ENCODE measurements around the gene LINGO4. TPM values are rescaled to one million over a fixed set of nuclear protein-coding genes. Genes with fewer than 3 reads are reported as not detected.

LINGO4 gene
- total and polyA plus RNA-seq, 10 of the 15 experiments (the other 5 are each of a cell fraction or from before 2014, with no cell fraction given) = not detected

DNA sequence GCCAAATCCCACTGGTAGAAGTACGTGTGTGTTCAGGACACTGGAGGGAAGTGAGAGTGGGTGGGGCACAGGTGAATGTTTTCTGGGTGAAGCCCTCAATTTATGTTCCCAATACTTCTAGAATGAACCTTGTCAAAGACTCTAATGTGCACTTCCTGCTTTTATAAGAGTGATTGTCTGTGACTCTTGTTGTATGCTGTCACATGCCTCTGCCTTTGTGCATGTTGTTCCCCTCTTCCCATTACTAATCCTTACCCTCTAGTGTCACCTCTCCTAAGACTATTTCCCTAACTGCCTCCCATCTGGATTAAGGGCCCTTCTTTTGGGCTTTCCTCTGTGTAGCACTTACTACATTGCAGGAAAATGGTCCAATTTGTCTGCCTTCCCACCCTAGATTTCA, 2.5 kb upstream of the LINGO4 start:
- ChIA-PET POLR2A (no interaction called here), CTCF (interaction anchor here (1.2 kb wide), 1 partner anchor 30 kb away, joined by 3 read pairs; no protein-coding TSS in a partner anchor)

More for the DNA sequence above, 2.5 kb upstream of the LINGO4 start:
- Histone ChIP-seq H3K27me3 (replicated peaks in 1 of 2; ENCODE audit: control insufficient read depth in 2 of 2, insufficient read depth in 2 of 2, low read length in 1 of 2) (peaks cover 0 to 3% of the 10 kb centered on the region in 2 experiments; a peak in 3 of 4 replicates), H3K4me3 (no peak overlapping the region), H3K4me2 (ENCODE audit: control insufficient read depth, insufficient read depth) (no peak overlapping the region), H3K79me2 (ENCODE audit: control insufficient read depth, insufficient read depth, low read length) (no peaks in the 10 kb centered on the region), H3K4me1 (ENCODE audit: control insufficient read depth, insufficient read depth, low read length) (peaks cover 6% of the 10 kb centered on the region; the same call in 1 of the 2 replicates), H3K27ac (ENCODE audit: control insufficient read depth, insufficient read depth) (no peak overlapping the region), H2AFZ (ENCODE audit: control insufficient read depth, low read depth, low read length) (no peak overlapping the region), H3K9me3 (replicated peaks; ENCODE audit: control insufficient read depth, insufficient read depth, low read length) (no peaks in the 10 kb centered on the region), H3K36me3 (ENCODE audit: control insufficient read depth in 2 of 2, insufficient read depth in 2 of 2, low read length in 1 of 2) (no peaks in the 10 kb centered on the region), H4K20me1 (ENCODE audit: control insufficient read depth, insufficient read depth) (no peaks in the 10 kb centered on the region), H3K9ac (ENCODE audit: control insufficient read depth, insufficient read depth, low read length) (no peak overlapping the region)
- no peak for DNase-seq (ENCODE audit: low read depth, low spot score)
- WGBS (ENCODE audit: insufficient coverage, insufficient replicate concordance, low lambda C conversion rate, missing lambda C conversion rate) = 0% methylated on average over 1 of the region's 1 CpG
- no peak for ATAC-seq
- TF ChIP-seq TAF1 (IDR thresholded peaks at IDR 0.05; ENCODE audit: borderline replicate concordance, low read depth, low read length) = no peak
- TF ChIP-seq ASH2L (IDR thresholded peaks at IDR 0.05; ENCODE audit: borderline replicate concordance, low read depth) = no peak
- TF ChIP-seq SPI1 (IDR thresholded peaks at IDR 0.05; ENCODE audit: borderline replicate concordance, insufficient read depth, low read depth, low read length) = no peak
- no peak for TF ChIP-seq POLR2AphosphoS2 (IDR thresholded peaks at IDR 0.05; ENCODE audit: low read depth, low read length)
- TF ChIP-seq, protein P1, sequence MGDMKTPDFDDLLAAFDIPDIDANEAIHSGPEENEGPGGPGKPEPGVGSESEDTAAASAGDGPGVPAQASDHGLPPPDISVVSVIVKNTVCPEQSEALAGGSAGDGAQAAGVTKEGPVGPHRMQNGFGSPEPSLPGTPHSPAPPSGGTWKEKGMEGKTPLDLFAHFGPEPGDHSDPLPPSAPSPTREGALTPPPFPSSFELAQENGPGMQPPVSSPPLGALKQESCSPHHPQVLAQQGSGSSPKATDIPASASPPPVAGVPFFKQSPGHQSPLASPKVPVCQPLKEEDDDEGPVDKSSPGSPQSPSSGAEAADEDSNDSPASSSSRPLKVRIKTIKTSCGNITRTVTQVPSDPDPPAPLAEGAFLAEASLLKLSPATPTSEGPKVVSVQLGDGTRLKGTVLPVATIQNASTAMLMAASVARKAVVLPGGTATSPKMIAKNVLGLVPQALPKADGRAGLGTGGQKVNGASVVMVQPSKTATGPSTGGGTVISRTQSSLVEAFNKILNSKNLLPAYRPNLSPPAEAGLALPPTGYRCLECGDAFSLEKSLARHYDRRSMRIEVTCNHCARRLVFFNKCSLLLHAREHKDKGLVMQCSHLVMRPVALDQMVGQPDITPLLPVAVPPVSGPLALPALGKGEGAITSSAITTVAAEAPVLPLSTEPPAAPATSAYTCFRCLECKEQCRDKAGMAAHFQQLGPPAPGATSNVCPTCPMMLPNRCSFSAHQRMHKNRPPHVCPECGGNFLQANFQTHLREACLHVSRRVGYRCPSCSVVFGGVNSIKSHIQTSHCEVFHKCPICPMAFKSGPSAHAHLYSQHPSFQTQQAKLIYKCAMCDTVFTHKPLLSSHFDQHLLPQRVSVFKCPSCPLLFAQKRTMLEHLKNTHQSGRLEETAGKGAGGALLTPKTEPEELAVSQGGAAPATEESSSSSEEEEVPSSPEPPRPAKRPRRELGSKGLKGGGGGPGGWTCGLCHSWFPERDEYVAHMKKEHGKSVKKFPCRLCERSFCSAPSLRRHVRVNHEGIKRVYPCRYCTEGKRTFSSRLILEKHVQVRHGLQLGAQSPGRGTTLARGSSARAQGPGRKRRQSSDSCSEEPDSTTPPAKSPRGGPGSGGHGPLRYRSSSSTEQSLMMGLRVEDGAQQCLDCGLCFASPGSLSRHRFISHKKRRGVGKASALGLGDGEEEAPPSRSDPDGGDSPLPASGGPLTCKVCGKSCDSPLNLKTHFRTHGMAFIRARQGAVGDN (IDR thresholded peaks at IDR 0.05) = no peak
- TF ChIP-seq BRCA1 (IDR thresholded peaks at IDR 0.05; ENCODE audit: low read depth, low read length) = no peak
- TF ChIP-seq, protein P2, sequence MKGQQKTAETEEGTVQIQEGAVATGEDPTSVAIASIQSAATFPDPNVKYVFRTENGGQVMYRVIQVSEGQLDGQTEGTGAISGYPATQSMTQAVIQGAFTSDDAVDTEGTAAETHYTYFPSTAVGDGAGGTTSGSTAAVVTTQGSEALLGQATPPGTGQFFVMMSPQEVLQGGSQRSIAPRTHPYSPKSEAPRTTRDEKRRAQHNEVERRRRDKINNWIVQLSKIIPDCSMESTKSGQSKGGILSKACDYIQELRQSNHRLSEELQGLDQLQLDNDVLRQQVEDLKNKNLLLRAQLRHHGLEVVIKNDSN (IDR thresholded peaks at IDR 0.05; ENCODE audit: borderline replicate concordance, extremely low read length, insufficient read depth, low read depth, low read length) = no peak
- TF ChIP-seq, protein P3, sequence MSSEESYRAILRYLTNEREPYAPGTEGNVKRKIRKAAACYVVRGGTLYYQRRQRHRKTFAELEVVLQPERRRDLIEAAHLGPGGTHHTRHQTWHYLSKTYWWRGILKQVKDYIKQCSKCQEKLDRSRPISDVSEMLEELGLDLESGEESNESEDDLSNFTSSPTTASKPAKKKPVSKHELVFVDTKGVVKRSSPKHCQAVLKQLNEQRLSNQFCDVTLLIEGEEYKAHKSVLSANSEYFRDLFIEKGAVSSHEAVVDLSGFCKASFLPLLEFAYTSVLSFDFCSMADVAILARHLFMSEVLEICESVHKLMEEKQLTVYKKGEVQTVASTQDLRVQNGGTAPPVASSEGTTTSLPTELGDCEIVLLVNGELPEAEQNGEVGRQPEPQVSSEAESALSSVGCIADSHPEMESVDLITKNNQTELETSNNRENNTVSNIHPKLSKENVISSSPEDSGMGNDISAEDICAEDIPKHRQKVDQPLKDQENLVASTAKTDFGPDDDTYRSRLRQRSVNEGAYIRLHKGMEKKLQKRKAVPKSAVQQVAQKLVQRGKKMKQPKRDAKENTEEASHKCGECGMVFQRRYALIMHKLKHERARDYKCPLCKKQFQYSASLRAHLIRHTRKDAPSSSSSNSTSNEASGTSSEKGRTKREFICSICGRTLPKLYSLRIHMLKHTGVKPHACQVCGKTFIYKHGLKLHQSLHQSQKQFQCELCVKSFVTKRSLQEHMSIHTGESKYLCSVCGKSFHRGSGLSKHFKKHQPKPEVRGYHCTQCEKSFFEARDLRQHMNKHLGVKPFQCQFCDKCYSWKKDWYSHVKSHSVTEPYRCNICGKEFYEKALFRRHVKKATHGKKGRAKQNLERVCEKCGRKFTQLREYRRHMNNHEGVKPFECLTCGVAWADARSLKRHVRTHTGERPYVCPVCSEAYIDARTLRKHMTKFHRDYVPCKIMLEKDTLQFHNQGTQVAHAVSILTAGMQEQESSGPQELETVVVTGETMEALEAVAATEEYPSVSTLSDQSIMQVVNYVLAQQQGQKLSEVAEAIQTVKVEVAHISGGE (CRISPR knock-in tag; IDR thresholded peaks at IDR 0.05) = no peak
- TF ChIP-seq, protein P4, sequence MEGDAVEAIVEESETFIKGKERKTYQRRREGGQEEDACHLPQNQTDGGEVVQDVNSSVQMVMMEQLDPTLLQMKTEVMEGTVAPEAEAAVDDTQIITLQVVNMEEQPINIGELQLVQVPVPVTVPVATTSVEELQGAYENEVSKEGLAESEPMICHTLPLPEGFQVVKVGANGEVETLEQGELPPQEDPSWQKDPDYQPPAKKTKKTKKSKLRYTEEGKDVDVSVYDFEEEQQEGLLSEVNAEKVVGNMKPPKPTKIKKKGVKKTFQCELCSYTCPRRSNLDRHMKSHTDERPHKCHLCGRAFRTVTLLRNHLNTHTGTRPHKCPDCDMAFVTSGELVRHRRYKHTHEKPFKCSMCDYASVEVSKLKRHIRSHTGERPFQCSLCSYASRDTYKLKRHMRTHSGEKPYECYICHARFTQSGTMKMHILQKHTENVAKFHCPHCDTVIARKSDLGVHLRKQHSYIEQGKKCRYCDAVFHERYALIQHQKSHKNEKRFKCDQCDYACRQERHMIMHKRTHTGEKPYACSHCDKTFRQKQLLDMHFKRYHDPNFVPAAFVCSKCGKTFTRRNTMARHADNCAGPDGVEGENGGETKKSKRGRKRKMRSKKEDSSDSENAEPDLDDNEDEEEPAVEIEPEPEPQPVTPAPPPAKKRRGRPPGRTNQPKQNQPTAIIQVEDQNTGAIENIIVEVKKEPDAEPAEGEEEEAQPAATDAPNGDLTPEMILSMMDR (IDR thresholded peaks at IDR 0.05 in 2 of 3, conservative IDR thresholded peaks at IDR 0.05 in 1 of 3; ENCODE audit: control insufficient read depth in 2 of 3, extremely low read depth in 1 of 3, insufficient read depth in 1 of 3, low read depth in 3 of 3, low read length in 3 of 3) = no peak
- in situ Hi-C loops (cut with MboI) = no loop called here
- FAIRE-seq = no peak
- ChIA-PET RAD21 (ENCODE audit: unreplicated experiment) (no interaction called here), SMC1A (ENCODE audit: uncharacterized antibody, unreplicated experiment) (no interaction called here)
- intact Hi-C loops (cut with micrococcal nuclease; ENCODE audit: unreplicated experiment) = no loop called here
- no TSS peak for BruUV-seq (replicated peaks)

Data from GM12878 (cell line).